MM.1S (cell line): Measurements from ENCODE around the gene AP1G1.

Experiments
- EZH2 ChIP-seq: fragments of 300-600 bp; sonication (generic); optimal IDR thresholded peaks from 2 replicates; pipeline ENCODE3; 2017; ENCODE audit warnings: low read depth, mild to moderate bottlenecking, antibody characterized with exemption, low read length, mixed read lengths
- TF ChIP-seq, protein P1 (sequence below): fragments of 300-600 bp; sonication (generic); IDR thresholded peaks from 2 replicates; pipeline ENCODE4 v1.5.1; 2016; ENCODE audit warnings: antibody characterized with exemption, low read length, mixed read lengths

DNA sequence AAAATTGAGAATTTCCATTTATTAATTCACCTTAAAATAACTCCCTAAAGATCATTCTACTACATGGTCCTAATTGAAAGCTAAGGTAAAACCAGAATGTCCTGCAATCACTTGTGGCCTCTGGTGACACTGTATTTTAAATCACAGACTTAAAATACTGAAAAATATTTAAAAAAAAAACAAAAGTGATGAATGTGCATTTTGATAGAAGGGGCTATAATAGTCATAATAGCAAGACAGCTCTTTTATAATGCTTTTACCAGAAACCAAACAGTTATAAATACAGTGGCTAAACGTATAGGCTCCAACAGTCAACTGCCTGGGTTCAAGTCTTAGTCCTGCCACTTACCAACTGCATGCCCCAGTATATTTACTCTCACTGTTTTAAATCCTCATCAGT is 105.3 kb downstream of the AP1G1 start:
- TF ChIP-seq EZH2, result no peak
- TF ChIP-seq, protein P1, sequence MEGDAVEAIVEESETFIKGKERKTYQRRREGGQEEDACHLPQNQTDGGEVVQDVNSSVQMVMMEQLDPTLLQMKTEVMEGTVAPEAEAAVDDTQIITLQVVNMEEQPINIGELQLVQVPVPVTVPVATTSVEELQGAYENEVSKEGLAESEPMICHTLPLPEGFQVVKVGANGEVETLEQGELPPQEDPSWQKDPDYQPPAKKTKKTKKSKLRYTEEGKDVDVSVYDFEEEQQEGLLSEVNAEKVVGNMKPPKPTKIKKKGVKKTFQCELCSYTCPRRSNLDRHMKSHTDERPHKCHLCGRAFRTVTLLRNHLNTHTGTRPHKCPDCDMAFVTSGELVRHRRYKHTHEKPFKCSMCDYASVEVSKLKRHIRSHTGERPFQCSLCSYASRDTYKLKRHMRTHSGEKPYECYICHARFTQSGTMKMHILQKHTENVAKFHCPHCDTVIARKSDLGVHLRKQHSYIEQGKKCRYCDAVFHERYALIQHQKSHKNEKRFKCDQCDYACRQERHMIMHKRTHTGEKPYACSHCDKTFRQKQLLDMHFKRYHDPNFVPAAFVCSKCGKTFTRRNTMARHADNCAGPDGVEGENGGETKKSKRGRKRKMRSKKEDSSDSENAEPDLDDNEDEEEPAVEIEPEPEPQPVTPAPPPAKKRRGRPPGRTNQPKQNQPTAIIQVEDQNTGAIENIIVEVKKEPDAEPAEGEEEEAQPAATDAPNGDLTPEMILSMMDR, result no peak
